ENCODE results near the gene EFNB1.
"Not testable (repeated sequence)": the region's sequence is repeated elsewhere in the genome, so short reads cannot be mapped to it uniquely, and the experiment has no call there.

EFNB1 gene

DNA sequence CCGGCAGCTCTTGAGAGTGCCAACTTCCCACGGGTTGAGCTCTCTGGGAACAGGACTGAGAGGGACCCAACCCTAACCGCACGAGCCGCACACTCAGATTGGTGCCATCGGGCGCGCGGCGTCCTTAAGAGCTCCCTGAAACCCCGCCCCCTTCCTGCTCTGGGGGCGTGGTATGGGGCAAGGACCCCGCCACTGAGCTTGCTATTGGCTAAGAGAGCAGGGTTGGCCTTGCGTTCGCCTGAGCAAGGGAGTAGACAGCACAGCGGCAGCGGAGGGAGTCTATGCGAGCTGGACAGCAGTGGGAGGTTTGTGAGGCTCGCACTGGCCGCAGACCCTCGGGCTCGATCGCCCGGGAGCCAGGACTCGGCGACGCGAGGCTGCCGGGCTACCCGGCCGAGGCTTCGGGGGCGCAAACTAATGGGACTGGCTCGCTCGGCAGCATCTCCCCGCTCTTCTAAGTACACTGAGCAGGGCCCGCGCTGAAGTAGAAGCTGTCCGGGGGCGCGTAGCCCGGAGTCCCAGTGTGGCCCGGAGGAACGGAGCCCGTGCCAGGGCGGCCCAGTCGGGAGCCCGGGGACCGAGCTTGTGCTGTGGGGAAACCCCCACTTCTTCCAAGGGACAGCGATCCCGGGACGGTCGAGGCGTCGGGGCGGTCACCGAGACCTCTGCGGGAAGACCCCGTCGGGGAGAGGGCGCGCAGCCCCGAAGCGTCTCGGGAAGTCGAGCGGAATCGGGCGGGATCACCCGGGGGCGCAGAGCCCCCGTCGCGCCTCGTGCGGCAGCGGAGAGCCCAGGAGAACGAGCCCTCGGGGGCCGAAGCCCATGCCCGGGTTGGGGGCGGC, at the start of gene EFNB1:
EFNB1 (plus strand) TSS at position 282 of the 842 bp plus-strand sequence. CDS start 756 bp downstream, outside the sequence.
- peak; percentile 90 for DNase-seq

DNA sequence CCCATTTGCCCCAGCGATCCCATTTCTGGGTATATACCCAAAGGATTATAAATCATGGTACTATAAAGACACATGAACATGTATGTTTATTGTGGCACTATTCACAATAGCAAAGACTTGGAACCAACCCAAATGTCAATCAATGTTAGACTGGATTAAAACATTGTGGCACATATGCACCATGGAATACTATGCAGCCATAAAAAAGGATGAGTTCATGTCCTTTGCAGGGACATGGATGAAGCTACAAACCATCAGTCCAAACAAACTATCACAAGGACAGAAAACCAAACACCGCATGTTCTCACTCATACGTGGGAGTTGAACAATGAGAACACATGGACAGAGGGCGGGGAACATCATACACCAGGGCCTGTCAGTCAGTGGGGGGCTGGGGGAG, 47.5 kb upstream of the EFNB1 start:
- DNase-seq, result not testable (repeated sequence)

DNA sequence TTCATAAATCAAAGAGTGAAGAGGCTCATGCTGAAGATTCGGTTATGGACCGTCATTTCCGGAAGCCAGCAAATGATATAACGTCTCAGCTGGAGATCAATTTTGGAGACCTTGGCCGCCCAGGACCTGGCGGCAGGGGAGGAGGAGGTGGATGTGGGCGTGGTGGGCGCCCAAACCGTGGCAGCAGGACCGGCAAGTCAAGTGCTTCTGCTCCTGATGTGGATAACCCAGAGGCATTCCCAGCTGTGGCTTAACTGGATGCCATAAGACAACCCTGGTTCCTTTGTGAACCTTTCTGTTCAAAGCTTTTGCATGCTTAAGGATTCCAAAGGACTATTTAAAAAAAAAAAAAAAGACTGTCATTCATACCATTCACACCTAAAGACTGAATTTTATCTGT, 44.0 kb upstream of the EFNB1 start:
- DNase-seq, result no peak

DNA sequence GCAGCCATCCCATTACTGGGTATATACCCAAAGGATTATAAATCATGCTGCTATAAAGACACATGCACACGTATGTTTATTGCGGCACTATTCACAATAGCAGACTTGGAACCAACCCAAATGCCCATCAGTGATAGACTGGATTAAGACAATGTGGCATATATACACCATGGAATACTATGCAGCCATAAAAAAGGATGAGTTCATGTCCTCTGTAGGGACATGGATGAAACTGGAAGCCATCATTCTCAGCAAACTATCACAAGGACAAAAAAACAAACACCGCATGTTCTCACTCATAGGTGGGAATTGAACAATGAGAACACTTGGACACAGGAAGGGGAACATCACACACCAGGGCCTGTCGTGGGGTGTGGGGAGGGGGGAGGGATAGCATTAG, 42.2 kb upstream of the EFNB1 start:
- not testable (repeated sequence) for DNase-seq

DNA sequence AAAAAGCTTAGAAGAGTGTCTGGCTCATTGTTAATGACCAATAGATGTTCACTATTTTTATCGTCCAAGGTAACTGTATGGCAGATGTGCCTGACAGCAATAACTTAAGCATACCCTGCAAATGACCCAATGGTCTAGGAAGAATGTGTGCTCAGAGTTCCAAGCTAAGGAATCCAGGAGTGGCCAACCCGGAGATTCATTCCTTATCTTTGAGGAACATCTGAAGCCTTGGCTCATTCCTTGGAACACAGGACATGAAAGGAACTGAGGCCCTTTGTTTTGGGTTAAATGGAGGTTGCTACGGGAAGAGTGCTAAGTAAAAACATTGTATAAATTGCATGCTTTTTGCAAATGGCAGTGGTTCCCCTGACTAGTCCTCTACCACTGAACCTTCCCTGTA, 38.9 kb upstream of the EFNB1 start:
- DNase-seq, result no peak

DNA sequence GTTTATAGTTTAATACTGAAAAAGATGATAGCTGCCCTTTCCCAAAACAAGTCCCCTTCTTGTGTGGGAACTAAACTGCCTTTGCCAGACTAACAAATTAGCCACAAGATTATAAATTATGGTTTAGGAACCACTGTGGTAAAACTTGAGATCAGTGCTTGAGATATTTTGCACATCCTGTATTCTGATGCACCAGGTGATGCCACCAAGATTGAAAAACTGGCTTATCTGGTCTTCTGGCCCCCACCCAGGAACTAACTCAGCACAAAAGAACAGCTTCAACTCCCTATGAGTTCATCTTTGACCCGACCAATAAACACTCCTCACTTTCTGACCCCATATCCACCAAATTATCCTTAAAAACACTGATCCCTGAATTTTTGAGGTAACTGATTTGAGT, 36.7 kb upstream of the EFNB1 start:
- DNase-seq, result no peak

DNA sequence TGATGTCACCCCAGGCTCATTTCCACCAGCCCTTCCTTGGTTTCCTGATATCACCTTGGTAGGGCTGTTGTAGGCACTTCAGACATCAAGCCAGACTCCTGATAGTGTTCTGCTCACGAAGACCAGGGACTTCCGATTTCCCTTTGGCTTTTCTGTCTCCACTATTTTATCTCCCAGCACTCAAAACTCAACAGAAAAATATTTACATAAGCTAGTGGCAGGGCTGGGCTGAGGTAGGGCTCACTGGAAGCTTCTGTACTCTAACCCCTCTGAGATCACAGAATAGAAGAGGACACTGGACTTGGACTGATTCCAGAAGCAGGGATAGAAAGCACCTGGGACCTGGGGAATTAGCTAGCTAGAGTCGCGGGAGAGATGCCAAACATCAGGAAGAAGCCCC, 34.4 kb upstream of the EFNB1 start:
- no peak for DNase-seq

DNA sequence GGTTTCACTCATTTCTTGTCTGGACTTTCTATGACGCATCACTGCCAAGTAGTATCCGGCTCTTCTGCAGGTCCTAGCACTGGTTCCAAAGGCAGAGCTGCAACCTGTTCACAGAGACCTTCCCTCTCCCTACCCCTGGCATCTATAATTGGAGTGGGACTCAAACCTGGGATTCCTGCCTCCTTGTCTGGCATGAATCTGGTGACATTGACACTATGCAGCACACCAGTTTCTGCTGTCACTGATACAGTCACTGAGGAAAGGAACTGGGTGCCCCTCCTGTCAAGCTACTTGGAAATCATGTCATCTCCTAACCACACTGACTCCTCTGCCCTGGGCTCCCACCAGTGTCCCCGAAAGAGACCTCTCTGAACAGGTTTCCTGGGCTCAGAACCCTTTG, 33.1 kb upstream of the EFNB1 start:
- no peak for DNase-seq

DNA sequence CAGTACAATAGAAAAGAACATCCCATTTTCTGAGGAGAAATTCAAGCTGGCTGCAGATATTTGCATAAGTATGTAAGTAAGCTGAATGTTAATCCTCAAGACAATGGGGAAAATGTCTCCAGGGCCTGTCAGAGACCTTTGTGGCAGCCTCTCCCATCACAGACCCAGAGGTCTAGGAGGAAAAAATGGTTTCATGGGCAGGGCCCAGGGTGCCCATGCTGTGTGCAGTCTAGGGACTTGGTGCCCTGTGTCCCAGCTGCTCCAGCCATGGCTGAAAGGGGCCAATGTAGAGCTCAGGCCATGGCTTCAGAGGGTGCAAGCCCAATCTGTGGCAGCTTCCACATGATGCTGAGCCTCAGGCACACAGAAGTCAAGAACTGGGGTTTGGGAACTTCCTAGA, 30.4 kb upstream of the EFNB1 start:
- not testable (repeated sequence) for DNase-seq

DNA sequence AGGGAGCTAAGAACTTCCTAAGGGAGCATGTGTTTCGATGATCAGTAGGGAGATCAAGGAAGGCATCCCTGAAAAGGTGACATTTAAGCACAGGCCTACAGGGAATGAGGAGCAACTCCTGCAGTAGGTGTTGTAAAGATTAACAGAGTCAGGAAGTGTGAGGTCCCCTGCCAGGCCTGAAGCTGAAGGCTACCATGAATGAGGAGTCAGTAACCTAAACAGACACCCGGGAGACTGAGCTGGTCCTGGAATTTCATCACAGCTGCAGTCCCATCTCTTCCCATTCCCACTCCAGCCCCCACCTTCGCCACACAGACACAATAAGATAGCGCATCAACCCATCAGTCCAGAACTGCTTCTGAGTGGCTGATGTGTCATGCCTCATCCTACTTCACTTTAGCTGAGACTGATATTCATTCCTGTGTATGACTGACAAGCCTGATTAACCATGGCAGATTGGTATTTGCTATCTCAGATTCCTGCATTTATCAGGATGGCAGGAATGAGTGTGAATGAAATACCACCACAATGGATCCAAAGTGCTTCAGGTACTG, 27.0 kb upstream of the EFNB1 start:
- no peak for DNase-seq

DNA sequence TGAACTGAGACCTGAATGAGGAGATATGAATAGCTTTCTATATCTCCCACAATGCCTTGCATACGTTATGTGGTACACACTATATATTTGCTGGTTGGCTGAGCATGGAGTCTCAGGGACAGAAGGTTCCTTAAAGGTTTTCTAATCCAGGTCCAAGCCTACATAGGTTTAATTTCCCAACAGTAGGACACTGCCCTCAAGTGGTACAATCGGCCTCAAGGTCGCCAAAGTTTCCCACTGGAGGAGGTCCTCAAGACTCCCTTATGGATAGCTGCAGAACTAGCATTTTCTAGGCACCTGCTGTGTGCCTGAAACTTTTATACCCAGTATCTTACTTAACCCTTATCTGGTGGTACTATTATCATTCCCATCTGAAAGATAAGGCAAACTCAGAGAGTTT, 21.0 kb upstream of the EFNB1 start:
- no peak for DNase-seq

DNA sequence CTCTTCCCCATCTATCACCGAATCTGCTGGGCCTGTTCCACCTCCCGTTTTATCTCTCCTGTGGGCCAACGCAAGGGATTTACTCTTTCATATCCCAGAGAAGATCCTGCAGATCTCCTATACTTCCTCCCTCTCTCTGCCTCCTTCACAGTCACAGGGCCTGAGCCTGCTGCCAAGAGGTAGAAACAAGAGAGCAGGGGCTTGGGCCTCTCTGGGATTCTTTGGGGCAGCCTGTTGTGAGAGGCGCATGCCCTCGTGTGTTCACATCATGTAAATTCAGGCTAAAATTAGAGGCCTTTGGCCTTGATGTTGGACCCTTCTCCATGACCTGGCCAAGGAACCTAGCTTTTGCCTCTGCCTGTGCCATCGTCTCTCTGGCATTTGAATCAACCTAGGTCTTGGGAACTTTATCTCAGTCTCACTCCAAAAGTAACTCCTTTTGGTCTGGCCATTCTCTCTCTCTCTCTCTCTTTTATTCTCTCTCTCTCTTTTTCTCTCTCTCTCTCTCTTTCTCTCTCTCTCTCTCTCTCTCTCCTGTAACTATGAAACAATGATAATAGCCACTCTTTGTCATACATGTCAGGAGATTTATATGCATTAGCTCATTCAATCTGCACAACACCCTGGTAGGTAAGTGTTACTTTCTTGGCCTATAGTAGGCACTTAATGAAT, 20.0 kb upstream of the EFNB1 start:
- DNase-seq, result no peak

DNA sequence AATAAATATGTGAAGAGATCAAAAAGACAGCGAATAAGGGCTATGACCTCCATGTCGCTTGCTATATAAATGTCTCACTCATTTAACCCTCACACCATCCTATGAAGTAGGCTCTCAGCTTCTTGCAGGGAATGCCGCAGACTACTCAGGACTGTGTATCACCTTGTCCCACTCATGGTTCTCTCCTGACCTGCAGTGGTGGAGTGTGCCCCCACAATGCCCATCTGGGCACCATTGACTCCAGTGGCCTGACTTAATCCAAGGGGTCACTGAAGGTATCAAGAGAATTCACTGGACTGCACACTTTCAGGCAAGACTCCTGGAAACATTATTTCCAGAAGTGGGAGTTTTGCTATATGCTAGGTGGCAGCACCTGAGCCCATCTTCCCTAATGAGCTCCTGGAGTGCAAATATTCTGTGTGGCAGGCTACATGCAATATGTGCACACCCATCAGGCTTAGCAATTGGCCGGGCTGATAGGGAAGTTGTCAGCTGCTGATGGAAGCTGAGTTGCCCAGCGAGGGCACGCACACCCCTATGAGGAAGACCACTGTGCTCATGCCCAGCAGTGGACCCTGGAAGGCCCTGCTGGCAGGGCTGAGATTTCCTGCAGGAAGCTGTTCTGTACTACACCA, 8.2 kb upstream of the EFNB1 start:
- DNase-seq, result no peak

DNA sequence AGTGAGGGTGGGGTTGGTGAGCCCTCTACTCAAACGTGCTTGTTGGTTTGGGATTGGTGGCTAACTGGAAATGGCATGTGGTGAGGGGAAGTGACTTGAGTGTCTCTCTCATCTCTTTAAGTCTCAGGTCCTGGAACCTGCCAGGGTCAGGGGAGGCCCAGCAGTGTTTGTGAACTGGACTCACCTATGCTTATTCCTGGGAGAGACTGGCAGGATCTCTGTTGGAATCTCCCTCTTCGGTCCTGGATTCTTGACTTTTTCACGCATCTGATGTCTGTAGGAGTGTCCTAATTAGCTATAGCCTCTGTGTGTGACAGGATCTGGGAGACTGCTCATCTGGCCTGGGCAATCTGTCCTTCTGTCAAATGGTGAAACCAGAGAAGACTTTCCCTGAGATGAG, 7.2 kb upstream of the EFNB1 start:
- no peak for DNase-seq

DNA sequence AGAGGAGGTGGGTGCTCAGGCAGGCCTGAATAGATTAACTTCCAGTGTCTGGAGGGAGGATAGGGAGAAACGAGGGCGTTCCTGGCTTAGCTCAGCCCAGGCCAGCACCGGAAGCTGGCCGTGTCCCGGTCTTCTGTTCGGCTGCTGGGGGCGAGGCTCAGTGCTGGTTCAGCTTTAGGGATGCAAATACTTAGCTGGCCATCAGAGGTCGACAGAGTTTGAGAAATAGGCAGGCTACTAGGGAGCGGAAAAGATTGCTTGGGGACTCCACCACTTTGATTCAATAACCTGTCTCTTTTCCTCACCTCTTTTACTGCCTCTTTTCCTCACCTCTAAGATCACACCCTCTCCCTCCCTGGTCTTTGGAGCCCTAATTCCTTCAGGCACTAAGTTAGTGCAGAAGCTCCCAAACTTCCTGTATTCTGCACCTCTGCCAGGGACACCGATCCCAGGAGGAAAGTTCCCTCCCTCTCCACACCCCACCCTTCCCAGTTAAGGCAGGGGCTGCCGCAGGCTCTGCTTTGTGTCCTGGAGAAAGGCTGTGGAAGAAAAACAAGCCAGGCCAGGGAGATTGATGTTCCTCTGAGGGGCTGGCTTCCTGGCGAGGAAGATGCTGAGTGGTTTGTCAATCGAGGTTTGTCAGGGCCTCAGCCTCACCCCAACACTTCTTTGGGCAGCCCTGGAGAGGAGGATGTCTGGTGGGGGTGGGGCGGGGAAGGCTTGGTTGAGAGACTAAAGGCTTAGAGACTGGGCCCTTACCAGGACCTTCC, 6.0 kb upstream of the EFNB1 start:
- peak; percentile 17 for DNase-seq

DNA sequence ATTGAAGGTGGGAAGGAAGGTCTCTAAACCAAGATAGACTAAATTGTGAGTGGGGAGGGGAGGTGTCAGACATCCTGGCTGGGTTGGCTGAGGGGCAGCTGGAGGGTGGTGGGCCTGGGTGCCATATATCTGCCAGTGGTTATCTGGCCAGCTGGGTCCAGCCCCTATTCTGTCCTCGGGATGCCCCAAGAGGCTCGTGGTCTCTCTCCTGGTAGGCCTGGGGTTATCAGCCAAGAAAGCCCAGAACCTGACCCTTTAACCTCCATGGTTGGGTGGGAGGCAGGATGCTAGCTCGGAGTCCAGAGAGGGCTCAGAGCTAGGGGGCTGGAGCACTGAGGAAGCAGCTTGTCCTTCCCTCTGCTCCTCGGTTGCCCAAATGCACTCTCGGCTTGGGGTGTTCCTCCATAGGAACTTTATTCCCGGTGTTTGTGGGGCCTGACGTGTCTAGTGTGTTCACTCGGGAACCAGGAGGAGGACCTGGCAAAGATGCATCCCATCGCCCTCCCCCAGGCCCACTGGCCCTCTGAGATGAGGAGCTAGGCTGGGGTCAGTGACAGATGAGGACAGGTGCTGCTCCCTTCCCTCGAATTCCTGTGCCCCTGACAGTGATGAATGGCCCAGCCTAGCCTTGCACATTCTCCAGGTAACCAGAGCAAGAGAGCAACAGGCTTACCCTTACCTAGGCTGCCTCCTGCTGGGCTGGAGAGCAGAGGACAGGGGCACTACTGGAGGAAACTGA, 5.2 kb upstream of the EFNB1 start:
- no peak for DNase-seq

DNA sequence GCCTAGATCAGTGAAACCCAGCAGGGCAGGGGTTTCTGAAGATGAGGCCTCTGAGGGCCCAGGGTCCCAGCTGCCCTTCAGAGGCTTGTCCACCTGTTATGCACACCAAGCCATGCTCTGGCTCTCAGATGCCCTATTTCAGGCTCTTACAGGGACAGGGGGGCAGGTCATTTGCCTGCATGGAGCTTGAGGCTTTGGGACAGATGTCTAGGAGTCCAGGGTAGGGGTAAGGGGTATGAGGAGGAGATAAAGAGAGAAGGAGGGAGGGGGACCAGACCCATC, 4.7 kb upstream of the EFNB1 start:
- no peak for DNase-seq

DNA sequence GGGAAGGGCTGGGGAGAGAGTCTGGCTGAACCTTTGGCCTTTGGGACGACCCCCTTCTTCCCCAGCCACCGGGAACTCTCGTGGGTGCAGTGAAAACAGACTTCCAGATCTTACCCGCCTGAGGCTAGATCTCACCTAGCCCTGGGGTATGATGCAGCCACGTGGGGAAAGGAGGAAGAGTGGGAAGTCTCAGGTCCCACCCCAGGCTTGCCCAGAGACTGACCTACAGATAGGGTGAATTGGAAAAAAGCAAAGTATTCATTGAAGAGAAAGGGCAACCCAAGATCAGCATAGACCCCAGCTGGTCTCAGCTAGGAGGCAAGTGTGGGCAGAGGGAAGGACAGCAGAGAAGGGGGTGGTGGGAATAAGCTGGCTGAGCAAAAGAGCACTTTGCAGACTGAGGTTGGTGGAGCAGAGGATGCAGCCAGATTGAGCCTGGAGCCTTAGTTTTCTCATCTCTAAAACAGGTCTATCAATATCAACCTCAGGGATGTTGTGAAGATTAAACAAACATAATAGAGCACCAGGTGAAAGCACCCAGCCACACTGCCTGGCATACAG, 4.2 kb upstream of the EFNB1 start:
- DNase-seq, result no peak

DNA sequence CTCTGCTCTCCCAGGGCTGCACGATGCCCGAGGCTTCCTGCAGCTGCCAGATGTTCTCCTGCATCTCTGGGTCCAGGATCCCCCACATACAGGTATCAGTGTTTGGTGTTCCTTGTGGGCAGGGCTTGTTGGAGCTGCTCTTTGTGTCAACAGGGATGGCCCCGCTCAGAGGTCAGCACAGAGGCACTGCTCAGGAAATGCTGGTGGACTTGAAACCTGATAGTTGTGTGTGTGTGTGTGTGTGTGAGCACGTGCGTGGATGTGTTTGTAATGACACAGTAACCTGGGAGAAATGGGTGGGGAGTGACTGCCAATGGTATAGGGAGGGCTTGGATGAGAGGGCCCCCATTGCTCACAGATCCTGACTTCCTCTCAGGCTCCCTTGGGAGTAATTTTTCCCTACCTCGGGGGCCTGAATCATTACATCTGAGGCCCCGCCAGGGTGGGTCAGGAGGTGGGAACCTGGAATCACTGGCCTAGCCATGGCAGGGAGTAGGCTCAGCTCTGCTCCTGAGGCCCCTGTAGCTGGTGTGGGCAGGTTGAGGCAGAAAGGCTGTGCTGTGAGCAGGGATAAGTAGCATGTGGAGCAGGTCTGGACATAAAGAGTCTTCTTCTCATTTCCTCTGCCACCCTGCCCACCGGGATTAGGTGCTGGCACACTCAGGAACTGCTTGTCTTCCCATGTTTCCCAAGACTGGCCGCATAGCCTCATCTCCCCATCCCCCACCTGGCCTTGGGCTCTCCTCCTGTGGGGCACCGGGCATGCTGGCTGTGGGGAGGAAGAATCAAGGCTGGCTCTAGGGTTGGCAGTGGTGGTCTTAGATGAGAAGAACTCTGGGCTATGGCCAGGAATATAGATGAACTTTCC, 2.5 kb upstream of the EFNB1 start:
- DNase-seq, result no peak

DNA sequence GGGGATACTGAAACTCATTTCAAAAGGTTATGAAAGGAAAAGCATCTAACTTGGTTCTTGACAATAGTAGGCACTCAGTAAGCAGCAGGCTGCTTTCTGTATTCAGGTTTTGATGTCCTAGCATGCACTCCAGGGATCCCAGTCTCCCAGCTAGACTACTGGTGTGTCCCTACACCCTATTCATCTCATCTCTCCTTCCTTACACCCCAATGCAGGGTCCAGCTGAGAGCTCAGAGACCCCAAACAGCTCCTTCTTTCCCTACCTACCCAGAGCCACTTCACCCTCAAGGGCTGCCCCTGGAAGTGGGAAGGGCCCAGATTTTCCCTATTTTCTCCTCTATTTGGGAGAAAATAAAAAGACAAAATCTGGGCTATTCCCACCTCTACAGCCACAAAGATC, 1.6 kb upstream of the EFNB1 start:
- DNase-seq, result no peak

Measured in HCEC 1CT (cell line).